ENCODE measurements around the gene AKAP8. TPM values are rescaled to one million over a fixed set of nuclear protein-coding genes. Genes with fewer than 3 reads are reported as not detected.

The AKAP8 gene
- total and polyA plus RNA-seq, 2 experiments from 2014 or later, result 22.4 to 36.5 TPM

- TF ChIP-seq ZNF114 (CRISPR knock-in tag; IDR thresholded peaks at IDR 0.05) (no peak), STAT1 (IDR thresholded peaks at IDR 0.05; ENCODE audit: unreplicated experiment) (no peak), REST (IDR thresholded peaks at IDR 0.05; ENCODE audit: unreplicated experiment) (no peak)
Measured at GRCh38 chr19:15330801-15331418, 48.7 kb downstream of the AKAP8 start (continued).

GRCh38 chr19:15328312-15328711 lies 51.3 kb downstream of the AKAP8 start:
- H3K36me3 Mint-ChIP-seq (ENCODE audit: low read depth), result peaks cover 8% of the 10 kb centered on the region
- no peaks in the 10 kb centered on the region; the same call in 1 of the 2 replicates for H3F3A ChIP-seq (replicated peaks; ENCODE audit: low read depth)
- peaks cover 6% of the 10 kb centered on the region; the same call in 1 of the 3 replicates for H3K9me3 Mint-ChIP-seq
- H3K4me2 ChIP-seq, result peak overlapping the region; percentile 7; the same call in 1 of the 2 replicates
- 0 out of 2 replicates have a peak overlapping the region, but pooled peaks have one; percentile 11 for H3K4me3 ChIP-seq
- no peaks in the 10 kb centered on the region for H3K36me3 ChIP-seq (ENCODE audit: insufficient read depth)
- H3K27me3 Mint-ChIP-seq (ENCODE audit: insufficient read depth, low read depth, poor library complexity), result peaks cover 18% of the 10 kb centered on the region
- peaks cover 69% of the 10 kb centered on the region for H4K20me1 ChIP-seq (replicated peaks; ENCODE audit: insufficient read depth)
- peak overlapping the region; percentile 32; the same call in 1 of the 3 replicates for H3K4me3 Mint-ChIP-seq
- no peak overlapping the region for H3K27ac ChIP-seq (ENCODE audit: low read depth)
- peaks cover 91% of the 10 kb centered on the region for H3K79me2 ChIP-seq (replicated peaks; ENCODE audit: insufficient read depth)
- H3K27me3 ChIP-seq (ENCODE audit: insufficient read depth), result no peaks in the 10 kb centered on the region
- no peak overlapping the region; the same call in 1 of the 2 replicates for H3K27ac Mint-ChIP-seq
- no peak overlapping the region for H2AFZ ChIP-seq
- H3K4me1 Mint-ChIP-seq, result peaks cover 56% of the 10 kb centered on the region
- H3K9me2 ChIP-seq (ENCODE audit: insufficient read depth), result no peaks in the 10 kb centered on the region
- peaks cover 42% of the 10 kb centered on the region for H3K4me1 ChIP-seq (ENCODE audit: insufficient read depth)
- DNase-seq (ENCODE audit: low spot score), result no peak
- ATAC-seq, result no peak
- TF ChIP-seq ETS1 (IDR thresholded peaks at IDR 0.05), result no peak
- no peak for TF ChIP-seq STAT1 (IDR thresholded peaks at IDR 0.05; ENCODE audit: unreplicated experiment)
- TF ChIP-seq POLR2AphosphoS5 (IDR thresholded peaks at IDR 0.05; ENCODE audit: low read depth), result no peak
- no peak for TF ChIP-seq EZH2phosphoT487 (IDR thresholded peaks at IDR 0.05; ENCODE audit: unreplicated experiment)
- TF ChIP-seq JUNB (IDR thresholded peaks at IDR 0.05; ENCODE audit: unreplicated experiment), result no peak
- TF ChIP-seq NANOG (IDR thresholded peaks at IDR 0.05; ENCODE audit: borderline replicate concordance), result no peak
- no peak for TF ChIP-seq ZNF331 (CRISPR knock-in tag; IDR thresholded peaks at IDR 0.05; ENCODE audit: low read depth)
- no peak for TF ChIP-seq CTCF (conservative IDR thresholded peaks at IDR 0.05; ENCODE audit: low read depth in 2 of 2)
- TF ChIP-seq CREB1 (CRISPR knock-in tag; IDR thresholded peaks at IDR 0.05; ENCODE audit: low read depth), result no peak
- no peak for TF ChIP-seq EZH2 (IDR thresholded peaks at IDR 0.05; ENCODE audit: low read depth, unreplicated experiment)
- no peak for TF ChIP-seq REST (IDR thresholded peaks at IDR 0.05; ENCODE audit: unreplicated experiment)

All from GM23338 (cell line).